Transverse colon (tissue), 4 donors: ENCODE data around the gene MTARC2.

Experiments
- POLR2AphosphoS5 ChIP-seq, 3 donors: sonication (generic); formaldehyde crosslinking; IDR thresholded peaks; one replicate each; pipeline ENCODE4 v1.6.1; 2016; ENCODE audit warnings: antibody characterized with exemption in 3 of 3
- TF ChIP-seq, protein P1 (sequence below), 5 experiments: fragments of 200-600 bp in 3 of 5; fragments of 450-650 bp in 2 of 5; sonication (generic) in 3 of 5; IDR thresholded peaks; 1 replicate in 2 of 5; 2 replicates in 3 of 5; pipeline ENCODE4 v1.5.1; 2016 to 2017; ENCODE audit warnings: antibody characterized with exemption in 5 of 5, inconsistent platforms in 3 of 5, mild to moderate bottlenecking in 2 of 5, moderate library complexity in 1 of 5

DNA sequence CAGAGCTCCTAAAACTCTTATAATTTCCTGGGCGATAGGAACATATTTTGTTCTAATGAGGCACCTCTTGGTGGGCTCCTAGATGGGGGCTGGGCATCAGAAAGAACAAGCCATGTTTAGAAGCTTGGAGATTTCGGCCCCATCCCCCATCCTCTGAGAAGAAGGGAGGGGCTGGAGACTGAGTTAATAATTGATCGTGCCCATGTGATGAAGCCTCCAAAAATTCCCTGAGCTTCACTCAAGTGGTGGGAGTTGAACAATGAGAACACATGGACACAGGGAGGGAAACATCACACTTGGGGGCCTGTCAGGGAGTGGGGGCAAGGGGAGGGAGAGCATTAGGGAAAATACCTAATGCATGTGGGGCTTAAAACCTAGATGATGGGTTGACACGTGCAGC, 39.9 kb upstream of the MTARC2 start:
- TF ChIP-seq, protein P1, sequence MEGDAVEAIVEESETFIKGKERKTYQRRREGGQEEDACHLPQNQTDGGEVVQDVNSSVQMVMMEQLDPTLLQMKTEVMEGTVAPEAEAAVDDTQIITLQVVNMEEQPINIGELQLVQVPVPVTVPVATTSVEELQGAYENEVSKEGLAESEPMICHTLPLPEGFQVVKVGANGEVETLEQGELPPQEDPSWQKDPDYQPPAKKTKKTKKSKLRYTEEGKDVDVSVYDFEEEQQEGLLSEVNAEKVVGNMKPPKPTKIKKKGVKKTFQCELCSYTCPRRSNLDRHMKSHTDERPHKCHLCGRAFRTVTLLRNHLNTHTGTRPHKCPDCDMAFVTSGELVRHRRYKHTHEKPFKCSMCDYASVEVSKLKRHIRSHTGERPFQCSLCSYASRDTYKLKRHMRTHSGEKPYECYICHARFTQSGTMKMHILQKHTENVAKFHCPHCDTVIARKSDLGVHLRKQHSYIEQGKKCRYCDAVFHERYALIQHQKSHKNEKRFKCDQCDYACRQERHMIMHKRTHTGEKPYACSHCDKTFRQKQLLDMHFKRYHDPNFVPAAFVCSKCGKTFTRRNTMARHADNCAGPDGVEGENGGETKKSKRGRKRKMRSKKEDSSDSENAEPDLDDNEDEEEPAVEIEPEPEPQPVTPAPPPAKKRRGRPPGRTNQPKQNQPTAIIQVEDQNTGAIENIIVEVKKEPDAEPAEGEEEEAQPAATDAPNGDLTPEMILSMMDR (IDR thresholded peaks at IDR 0.05): no peak
- TF ChIP-seq POLR2AphosphoS5 (IDR thresholded peaks at IDR 0.05): no peak
